OCI-LY3 (cell line): Measurements from ENCODE around the gene NOCT.
"Not testable (repeated sequence)": the region's sequence is repeated elsewhere in the genome, so short reads cannot be mapped to it uniquely, and the experiment has no call there.

Source experiments
- H2AFZ ChIP-seq: fragments of 200-600, 300-600 bp; shearing (Covaris generic); 2 replicates; pipeline ENCODE4 v1.6.0; 2014; ENCODE audit warnings: antibody characterized with exemption, low read depth, low read length
- H3K27ac ChIP-seq: fragments of 200-600, 300-600 bp; sonication (generic); 2 replicates; pipeline ENCODE4 v1.5.1; 2014; ENCODE audit warnings: mild to moderate bottlenecking, low read length, moderate library complexity, mixed read lengths
- H3K27me3 ChIP-seq: fragments of 200-600, 300-600 bp; sonication (generic); 2 replicates; pipeline ENCODE4 v1.6.1; 2014; ENCODE audit warnings: low read depth, low read length, mixed read lengths
- H3K36me3 ChIP-seq: fragments of 200-600, 300-600 bp; sonication (generic); replicated peaks from 2 replicates; pipeline ENCODE3; 2014; ENCODE audit warnings: low read depth, low read length, mixed read lengths
- H3K4me1 ChIP-seq: fragments of 300-600, 200-600 bp; sonication (generic); 2 replicates; pipeline ENCODE4 v1.6.1; 2014; ENCODE audit warnings: low read length, mixed read lengths
- H3K4me2 ChIP-seq: fragments of 200-600, 300-600 bp; sonication (generic); 2 replicates; pipeline ENCODE4 v1.6.1; 2014; ENCODE audit warnings: low read length, mixed read lengths
- H3K4me3 ChIP-seq: fragments of 300-600, 200-600 bp; sonication (generic); 2 replicates; pipeline ENCODE4 v1.5.1; 2014; ENCODE audit warnings: antibody characterized with exemption, mild to moderate bottlenecking, low read length, moderate library complexity
- H3K79me2 ChIP-seq: fragments of 300-600, 200-600 bp; shearing (Covaris generic); 2 replicates; pipeline ENCODE4 v1.6.1; 2014; ENCODE audit warnings: mild to moderate bottlenecking, low read length, mixed read lengths
- H3K9ac ChIP-seq: fragments of 300-600, 200-600 bp; shearing (Covaris generic); 2 replicates; pipeline ENCODE4 v1.6.0; 2014; ENCODE audit warnings: mild to moderate bottlenecking, low read length, moderate library complexity
- H3K9me3 ChIP-seq: fragments of 200-600, 300-600 bp; shearing (Covaris generic); 2 replicates; pipeline ENCODE4 v1.6.1; 2014; ENCODE audit warnings: low read length, mixed read lengths; ENCODE audit not compliant: insufficient read depth
- H4K20me1 ChIP-seq: fragments of 200-600, 300-600 bp; sonication (generic); 2 replicates; pipeline ENCODE4 v1.6.1; 2016; ENCODE audit warnings: low read length, mixed read lengths; ENCODE audit not compliant: insufficient read depth
- CTCF ChIP-seq: fragments of 200-600, 300-600 bp; sonication (generic); IDR thresholded peaks from 2 replicates; pipeline ENCODE4 v1.5.1; 2014; ENCODE audit warnings: antibody characterized with exemption, low read length, low read depth
- EZH2phosphoT487 ChIP-seq: fragments of 200-600 bp; shearing (Covaris generic); IDR thresholded peaks from 2 replicates; pipeline ENCODE4 v1.6.1; 2018; ENCODE audit warnings: antibody characterized with exemption, mixed run types, low read depth

NOCT gene

DNA sequence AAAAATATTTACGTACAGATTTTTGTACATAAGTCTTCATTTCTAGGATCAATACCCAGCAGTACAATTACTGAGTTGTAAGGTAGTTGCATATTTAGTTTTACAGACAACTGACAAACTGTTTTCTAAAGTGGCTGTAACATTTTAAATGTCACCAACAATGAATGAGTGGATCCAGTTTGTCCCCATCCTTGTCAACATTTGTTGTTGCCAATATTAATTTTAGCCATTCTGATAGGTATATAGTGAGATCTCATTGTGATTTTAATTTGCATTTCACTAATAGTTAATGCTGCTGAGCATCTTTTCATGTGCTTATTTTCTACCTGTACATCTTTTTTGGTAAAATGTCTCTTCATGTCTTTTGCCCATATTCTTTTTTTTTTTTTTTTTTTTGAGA, 30.9 kb upstream of the NOCT start:
- H3K9me3 ChIP-seq, result no peaks in the 10 kb centered on the region
- no peaks in the 10 kb centered on the region for H3K36me3 ChIP-seq
- H3K4me3 ChIP-seq, result no peak overlapping the region
- TF ChIP-seq CTCF (no peak), EZH2phosphoT487 (no peak)
- peaks cover 32% of the 10 kb centered on the region for H3K4me1 ChIP-seq
- H3K27me3 ChIP-seq, result no peaks in the 10 kb centered on the region
- no peak overlapping the region for H3K4me2 ChIP-seq
- H2AFZ ChIP-seq, result no peak overlapping the region
- no peaks in the 10 kb centered on the region for H3K79me2 ChIP-seq
- no peak overlapping the region for H3K9ac ChIP-seq
- H3K27ac ChIP-seq, result no peak overlapping the region
- no peaks in the 10 kb centered on the region for H4K20me1 ChIP-seq

DNA sequence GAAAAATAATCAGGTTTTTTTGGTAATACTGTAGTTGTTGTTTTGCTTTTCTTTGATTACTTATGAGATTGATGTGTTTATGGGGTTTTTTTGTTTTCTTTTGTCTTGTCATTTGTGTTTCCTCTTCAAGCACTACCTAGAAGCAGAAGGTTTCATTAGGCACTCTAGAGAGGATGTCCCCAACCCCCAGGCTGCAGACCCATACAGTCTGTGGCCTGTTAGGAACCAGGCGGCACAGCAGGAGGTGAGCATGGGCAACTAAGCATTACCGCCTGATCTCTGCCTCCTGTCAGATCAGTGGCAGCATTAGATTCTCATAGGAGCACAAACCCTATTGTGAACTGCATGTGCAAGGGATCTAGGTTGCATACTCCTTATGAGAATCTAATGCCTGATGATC, 22.9 kb upstream of the NOCT start:
- H3K27me3 ChIP-seq, result peaks cover 6% of the 10 kb centered on the region; the same call in 1 of the 2 replicates
- TF ChIP-seq EZH2phosphoT487 (no peak), CTCF (no peak)

DNA sequence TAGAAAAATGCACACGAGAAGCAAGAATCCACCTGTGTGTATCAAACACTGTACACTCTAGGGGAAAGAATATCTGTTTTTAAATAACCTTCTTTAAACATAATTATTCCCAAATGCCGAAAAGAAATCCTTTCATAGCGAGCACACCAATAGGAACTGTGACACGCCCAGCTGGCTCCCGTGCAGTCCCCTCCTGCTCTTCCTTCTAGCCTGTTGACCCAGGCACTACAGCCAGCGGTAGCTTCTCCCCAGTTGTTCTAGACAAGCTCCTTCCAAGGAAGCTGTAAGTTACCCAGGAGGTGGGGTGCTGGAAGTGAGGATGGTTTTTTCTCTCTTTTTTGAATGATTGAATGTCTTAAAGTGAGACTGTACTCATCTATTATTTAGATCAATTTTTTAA, 19.5 kb upstream of the NOCT start:
- Histone ChIP-seq H3K4me1 (no peaks in the 10 kb centered on the region), H2AFZ (no peak overlapping the region), H3K27me3 (peaks cover 6% of the 10 kb centered on the region; the same call in 1 of the 2 replicates), H3K9ac (no peak overlapping the region), H3K4me3 (no peak overlapping the region), H4K20me1 (no peaks in the 10 kb centered on the region), H3K36me3 (no peaks in the 10 kb centered on the region), H3K27ac (no peak overlapping the region), H3K79me2 (no peaks in the 10 kb centered on the region), H3K9me3 (no peaks in the 10 kb centered on the region), H3K4me2 (no peak overlapping the region)
- no peak for TF ChIP-seq EZH2phosphoT487
- no peak for TF ChIP-seq CTCF

More for the DNA sequence above, 22.9 kb upstream of the NOCT start:
- no peak overlapping the region for H3K4me2 ChIP-seq
- no peaks in the 10 kb centered on the region for H3K79me2 ChIP-seq
- H3K36me3 ChIP-seq, result no peaks in the 10 kb centered on the region
- H3K9me3 ChIP-seq, result no peaks in the 10 kb centered on the region
- no peak overlapping the region for H3K27ac ChIP-seq
- H4K20me1 ChIP-seq, result no peaks in the 10 kb centered on the region
- no peak overlapping the region for H2AFZ ChIP-seq
- no peak overlapping the region for H3K9ac ChIP-seq
- no peak overlapping the region for H3K4me3 ChIP-seq
- H3K4me1 ChIP-seq, result no peaks in the 10 kb centered on the region

DNA sequence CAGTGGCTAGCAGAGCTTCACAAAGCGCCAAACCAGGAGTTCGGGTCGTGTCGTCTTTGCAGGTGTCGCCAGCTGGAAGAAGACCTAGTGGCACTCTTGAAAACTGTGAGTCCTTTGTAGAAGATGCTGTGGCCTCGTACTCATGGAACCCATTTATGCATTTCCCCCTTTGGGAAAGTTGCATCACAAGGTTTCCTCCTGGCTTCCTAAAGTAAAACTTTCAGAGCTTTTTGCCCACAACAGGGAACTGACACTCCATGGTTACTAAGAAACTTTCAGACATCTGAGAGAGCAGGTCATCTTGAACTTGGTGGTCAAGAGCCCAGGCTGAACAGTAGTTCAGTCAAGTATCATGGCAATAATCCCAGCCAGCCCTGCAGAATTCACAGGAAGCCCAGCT, 15.9 kb upstream of the NOCT start:
- Histone ChIP-seq H3K9me3 (no peaks in the 10 kb centered on the region), H3K27me3 (no peaks in the 10 kb centered on the region), H2AFZ (no peak overlapping the region), H4K20me1 (no peaks in the 10 kb centered on the region), H3K4me3 (no peak overlapping the region), H3K4me1 (no peaks in the 10 kb centered on the region), H3K27ac (no peak overlapping the region), H3K9ac (no peak overlapping the region), H3K4me2 (no peak overlapping the region), H3K36me3 (no peaks in the 10 kb centered on the region), H3K79me2 (no peaks in the 10 kb centered on the region)
- TF ChIP-seq EZH2phosphoT487 (no peak), CTCF (no peak)

DNA sequence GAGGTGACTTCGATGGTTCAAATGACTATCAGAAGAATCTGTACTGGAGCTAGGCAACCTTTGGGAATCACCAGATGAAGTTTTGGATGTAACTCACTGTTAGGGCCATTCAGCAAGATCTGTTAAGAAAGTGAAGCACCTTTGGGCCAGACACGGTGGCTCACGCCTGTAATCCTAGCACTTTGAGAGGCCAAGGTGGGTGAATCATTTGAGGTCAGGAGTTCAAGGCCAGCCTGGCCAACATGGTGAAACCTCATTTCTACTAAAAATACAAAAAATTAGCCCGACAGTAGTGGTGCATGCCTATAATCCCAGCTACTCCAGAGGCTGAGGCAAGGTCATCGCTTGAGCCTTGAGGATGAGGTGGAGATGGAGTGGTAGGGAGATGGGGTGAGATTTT, 15.4 kb upstream of the NOCT start:
- H3K27me3 ChIP-seq, H3K4me2 ChIP-seq, H2AFZ ChIP-seq, H3K27ac ChIP-seq, H3K9ac ChIP-seq, H3K36me3 ChIP-seq, H3K4me1 ChIP-seq, H3K9me3 ChIP-seq, H3K4me3 ChIP-seq, H4K20me1 ChIP-seq, H3K79me2 ChIP-seq: not testable (repeated sequence)

- H3K9ac ChIP-seq, H3K4me3 ChIP-seq, H3K27me3 ChIP-seq, H3K4me1 ChIP-seq, H4K20me1 ChIP-seq, H3K27ac ChIP-seq, H3K4me2 ChIP-seq, H2AFZ ChIP-seq, H3K79me2 ChIP-seq, H3K36me3 ChIP-seq, H3K9me3 ChIP-seq: not testable (repeated sequence)
Observed at GRCh38 chr4:139001430-139001829, 14.2 kb upstream of the NOCT start.

- H3K4me2 ChIP-seq, H3K36me3 ChIP-seq, H3K27ac ChIP-seq, H2AFZ ChIP-seq, H4K20me1 ChIP-seq, H3K9ac ChIP-seq, H3K4me3 ChIP-seq, H3K79me2 ChIP-seq, H3K27me3 ChIP-seq, H3K4me1 ChIP-seq, H3K9me3 ChIP-seq: not testable (repeated sequence)
Observed at GRCh38 chr4:139003668-139004067, 11.9 kb upstream of the NOCT start.
